ENCODE measurements around the gene BCL2L2. TPM values are rescaled to one million over a fixed set of nuclear protein-coding genes. Genes with fewer than 3 reads are reported as not detected.

The BCL2L2 gene
- total RNA-seq, 2 experiments from 2014 or later = 8.6 to 18.0 TPM

DNA sequence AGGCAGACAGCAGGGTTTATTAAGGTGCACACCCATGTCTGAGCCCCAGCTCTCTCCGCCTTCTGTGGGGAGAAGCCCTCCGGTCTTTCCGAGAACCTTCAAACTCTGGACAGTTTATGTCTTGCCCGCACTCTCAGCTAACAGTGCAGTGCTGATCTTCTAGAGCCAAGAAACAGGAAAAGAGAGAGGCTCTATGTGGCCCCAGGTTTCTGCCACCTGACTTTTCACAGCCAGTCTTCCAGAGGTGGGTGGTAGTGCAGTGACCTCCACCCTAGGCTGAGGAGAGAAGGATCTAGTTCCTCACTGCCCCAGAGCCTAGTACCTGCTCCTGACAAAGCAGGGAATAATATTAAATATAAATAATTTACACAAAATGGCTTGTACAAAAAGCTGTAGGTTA, 50.0 kb downstream of the BCL2L2 start:
- DNase-seq (ENCODE audit: low spot score) = no peak
- no peak for TF ChIP-seq EZH2phosphoT487 (IDR thresholded peaks at IDR 0.05; ENCODE audit: borderline replicate concordance, low read depth, low read length)
- TF ChIP-seq, protein P1, sequence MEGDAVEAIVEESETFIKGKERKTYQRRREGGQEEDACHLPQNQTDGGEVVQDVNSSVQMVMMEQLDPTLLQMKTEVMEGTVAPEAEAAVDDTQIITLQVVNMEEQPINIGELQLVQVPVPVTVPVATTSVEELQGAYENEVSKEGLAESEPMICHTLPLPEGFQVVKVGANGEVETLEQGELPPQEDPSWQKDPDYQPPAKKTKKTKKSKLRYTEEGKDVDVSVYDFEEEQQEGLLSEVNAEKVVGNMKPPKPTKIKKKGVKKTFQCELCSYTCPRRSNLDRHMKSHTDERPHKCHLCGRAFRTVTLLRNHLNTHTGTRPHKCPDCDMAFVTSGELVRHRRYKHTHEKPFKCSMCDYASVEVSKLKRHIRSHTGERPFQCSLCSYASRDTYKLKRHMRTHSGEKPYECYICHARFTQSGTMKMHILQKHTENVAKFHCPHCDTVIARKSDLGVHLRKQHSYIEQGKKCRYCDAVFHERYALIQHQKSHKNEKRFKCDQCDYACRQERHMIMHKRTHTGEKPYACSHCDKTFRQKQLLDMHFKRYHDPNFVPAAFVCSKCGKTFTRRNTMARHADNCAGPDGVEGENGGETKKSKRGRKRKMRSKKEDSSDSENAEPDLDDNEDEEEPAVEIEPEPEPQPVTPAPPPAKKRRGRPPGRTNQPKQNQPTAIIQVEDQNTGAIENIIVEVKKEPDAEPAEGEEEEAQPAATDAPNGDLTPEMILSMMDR (conservative IDR thresholded peaks at IDR 0.05; ENCODE audit: low read length) = no peak
- intact Hi-C loops (cut with micrococcal nuclease; ENCODE audit: unreplicated experiment) = no loop called here
- Histone ChIP-seq H2AFZ (ENCODE audit: low read length) (no peak overlapping the region), H3K36me3 (ENCODE audit: insufficient read depth, low read length) (no peaks in the 10 kb centered on the region), H3K9me2 (ENCODE audit: insufficient read depth, low read length) (no peaks in the 10 kb centered on the region), H3K27ac (ENCODE audit: low read depth, low read length, poor library complexity, severe bottlenecking) (no peak overlapping the region), H3K9me3 (ENCODE audit: low read length) (no peaks in the 10 kb centered on the region), H4K20me1 (ENCODE audit: insufficient read depth, low read length) (no peaks in the 10 kb centered on the region), H3K4me3 (ENCODE audit: low read depth, low read length, poor library complexity, severe bottlenecking) (no peak overlapping the region), H3K4me1 (ENCODE audit: insufficient read depth, low read length, poor library complexity, severe bottlenecking) (no peaks in the 10 kb centered on the region), H3K4me2 (ENCODE audit: low read length) (no peak overlapping the region), H3K79me2 (ENCODE audit: insufficient read depth, low read depth, low read length) (no peaks in the 10 kb centered on the region)
- ChIA-PET CTCF (ENCODE audit: unreplicated experiment) (interaction anchor here (0.6 kb wide), 1 partner anchor 195 kb away, joined by 3 read pairs; no protein-coding TSS in a partner anchor), POLR2A (interaction anchor here (0.5 kb wide), 1 partner anchor 38 kb away, joined by 4 read pairs; no protein-coding TSS in a partner anchor)
- BruUV-seq (replicated peaks) = no TSS peak

DNA sequence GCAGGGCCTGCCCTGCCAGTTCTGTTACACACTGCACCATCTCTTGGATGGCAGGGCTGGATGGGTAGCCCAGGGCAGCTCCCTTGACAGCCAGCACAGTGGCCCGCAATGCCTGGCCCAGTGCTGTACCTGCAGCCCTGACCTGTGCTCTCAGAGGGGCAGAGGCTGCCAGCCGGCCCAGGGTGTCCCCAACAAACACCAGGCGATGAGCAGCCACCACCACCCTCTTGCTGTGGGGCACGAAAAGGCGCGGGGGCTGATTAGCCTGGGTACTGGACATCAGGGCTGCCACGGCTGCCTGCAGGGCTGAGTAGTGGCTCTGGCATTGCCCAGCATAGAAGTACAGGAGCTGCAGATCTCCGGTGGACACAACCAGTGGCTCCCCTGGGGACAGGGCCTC, 50.6 kb downstream of the BCL2L2 start:
- no peaks in the 10 kb centered on the region for H3K79me2 ChIP-seq (ENCODE audit: insufficient read depth, low read depth, low read length)

DNA sequence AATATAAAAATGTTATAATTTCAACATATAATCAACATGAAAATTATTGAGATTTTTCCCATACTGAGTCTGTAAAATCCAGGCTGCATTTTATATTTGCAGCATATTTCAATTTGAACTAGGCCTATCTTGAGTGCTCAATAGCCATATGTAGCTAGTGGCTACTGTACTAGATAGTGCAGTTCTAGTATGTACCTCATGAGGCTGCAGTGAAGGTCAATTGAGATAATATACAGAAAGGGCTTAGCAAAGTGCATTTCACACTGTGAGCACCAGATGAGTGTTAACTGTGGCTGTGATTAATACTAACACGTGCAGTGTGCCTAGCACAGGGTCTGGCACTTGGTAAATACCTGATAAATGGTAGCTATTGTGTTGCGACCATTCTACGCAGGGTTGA, 51.4 kb downstream of the BCL2L2 start:
- Histone ChIP-seq H3K27ac (ENCODE audit: low read depth, low read length, poor library complexity, severe bottlenecking) (no peak overlapping the region), H3K4me2 (ENCODE audit: low read length) (no peak overlapping the region), H4K20me1 (ENCODE audit: insufficient read depth, low read length) (no peaks in the 10 kb centered on the region), H3K9me2 (ENCODE audit: insufficient read depth, low read length) (no peaks in the 10 kb centered on the region), H3K4me3 (ENCODE audit: low read depth, low read length, poor library complexity, severe bottlenecking) (no peak overlapping the region), H3K79me2 (ENCODE audit: insufficient read depth, low read depth, low read length) (no peaks in the 10 kb centered on the region), H3K9me3 (ENCODE audit: low read length) (no peaks in the 10 kb centered on the region), H3K4me1 (ENCODE audit: insufficient read depth, low read length, poor library complexity, severe bottlenecking) (no peaks in the 10 kb centered on the region), H2AFZ (ENCODE audit: low read length) (no peak overlapping the region), H3K36me3 (ENCODE audit: insufficient read depth, low read length) (no peaks in the 10 kb centered on the region)
- intact Hi-C loops (cut with micrococcal nuclease; ENCODE audit: unreplicated experiment) = no loop called here
- ChIA-PET CTCF (ENCODE audit: unreplicated experiment) (no interaction called here), POLR2A (no interaction called here)
- TF ChIP-seq, protein P1 (conservative IDR thresholded peaks at IDR 0.05; ENCODE audit: low read length) = no peak
- TF ChIP-seq EZH2phosphoT487 (IDR thresholded peaks at IDR 0.05; ENCODE audit: borderline replicate concordance, low read depth, low read length) = no peak
- no TSS peak for BruUV-seq (replicated peaks)
- no peak for DNase-seq (ENCODE audit: low spot score)

More for the DNA sequence above, 50.6 kb downstream of the BCL2L2 start:
- TF ChIP-seq EZH2phosphoT487 (IDR thresholded peaks at IDR 0.05; ENCODE audit: borderline replicate concordance, low read depth, low read length) = no peak
- TF ChIP-seq, protein P1 (conservative IDR thresholded peaks at IDR 0.05; ENCODE audit: low read length) = no peak
- intact Hi-C loops (cut with micrococcal nuclease; ENCODE audit: unreplicated experiment) = no loop called here
- H3K4me2 ChIP-seq (ENCODE audit: low read length) = no peak overlapping the region
- H3K36me3 ChIP-seq (ENCODE audit: insufficient read depth, low read length) = no peaks in the 10 kb centered on the region
- ChIA-PET POLR2A (no interaction called here), CTCF (ENCODE audit: unreplicated experiment) (interaction anchor here (0.6 kb wide), 2 partner anchors 13 to 194 kb away, joined by 3 to 8 read pairs; no protein-coding TSS in a partner anchor)
- no TSS peak for BruUV-seq (replicated peaks)
- no peak overlapping the region for H3K27ac ChIP-seq (ENCODE audit: low read depth, low read length, poor library complexity, severe bottlenecking)
- no peaks in the 10 kb centered on the region for H3K9me3 ChIP-seq (ENCODE audit: low read length)
- H3K4me3 ChIP-seq (ENCODE audit: low read depth, low read length, poor library complexity, severe bottlenecking) = no peak overlapping the region
- no peak for DNase-seq (ENCODE audit: low spot score)
- H2AFZ ChIP-seq (ENCODE audit: low read length) = no peak overlapping the region
- H4K20me1 ChIP-seq (ENCODE audit: insufficient read depth, low read length) = no peaks in the 10 kb centered on the region
- no peaks in the 10 kb centered on the region for H3K4me1 ChIP-seq (ENCODE audit: insufficient read depth, low read length, poor library complexity, severe bottlenecking)
- no peaks in the 10 kb centered on the region for H3K9me2 ChIP-seq (ENCODE audit: insufficient read depth, low read length)
